ENCODE results near the gene EN2.

Gene EN2

GRCh38 chr7:155458111-155458877, at the start of gene EN2:
Gene EN2, plus strand, starts transcription at chr7:155458129. Its CDS starts 249 bp downstream, at chr7:155458378.
- DNase-seq (ENCODE audit: low read depth, low spot score), result no peak

GRCh38 chr7:155408651-155409586, 49.0 kb upstream of the EN2 start:
- no peak for DNase-seq (ENCODE audit: low read depth, low spot score)

GRCh38 chr7:155409980-155410379, 47.9 kb upstream of the EN2 start:
- no peak for DNase-seq (ENCODE audit: low read depth, low spot score)

GRCh38 chr7:155410431-155410830, 47.5 kb upstream of the EN2 start:
- no peak for DNase-seq (ENCODE audit: low read depth, low spot score)

- no peak for DNase-seq (ENCODE audit: low read depth, low spot score)
These were observed 46.1 kb upstream of the EN2 start for GRCh38 chr7:155411718-155412415.

GRCh38 chr7:155412416-155413253, 45.3 kb upstream of the EN2 start:
- no peak for DNase-seq (ENCODE audit: low read depth, low spot score)

GRCh38 chr7:155414547-155415492, 43.1 kb upstream of the EN2 start:
- no peak for DNase-seq (ENCODE audit: low read depth, low spot score)

- DNase-seq (ENCODE audit: low read depth, low spot score), result no peak
These were observed 41.1 kb upstream of the EN2 start for GRCh38 chr7:155416646-155417380.

GRCh38 chr7:155418304-155418703, 39.6 kb upstream of the EN2 start:
- DNase-seq (ENCODE audit: low read depth, low spot score), result no peak

- DNase-seq (ENCODE audit: low read depth, low spot score), result no peak
These were observed 38.8 kb upstream of the EN2 start for GRCh38 chr7:155418941-155419755.

- no peak for DNase-seq (ENCODE audit: low read depth, low spot score)
These were observed 37.8 kb upstream of the EN2 start for GRCh38 chr7:155420116-155420515.

GRCh38 chr7:155422151-155422550, 35.8 kb upstream of the EN2 start:
- no peak for DNase-seq (ENCODE audit: low read depth, low spot score)

GRCh38 chr7:155422599-155423336, 35.2 kb upstream of the EN2 start:
- DNase-seq (ENCODE audit: low read depth, low spot score), result no peak

- DNase-seq (ENCODE audit: low read depth, low spot score), result no peak
These were observed 34.3 kb upstream of the EN2 start for GRCh38 chr7:155423337-155424285.

- DNase-seq (ENCODE audit: low read depth, low spot score), result no peak
These were observed 33.5 kb upstream of the EN2 start for GRCh38 chr7:155424301-155425010.

- no peak for DNase-seq (ENCODE audit: low read depth, low spot score)
These were observed 33.0 kb upstream of the EN2 start for GRCh38 chr7:155425011-155425340.
